GM23338 (cell line): ENCODE results near the gene CHAF1B. TPM values are rescaled to one million over a fixed set of nuclear protein-coding genes. Genes with fewer than 3 reads are reported as not detected.
A peak's percentile ranks its signal among the peaks of the same experiment; 100 is the strongest.

Source experiments
- ATAC-seq: fragments of 200-7000 bp; cut with Tn5 transposase; 3 replicates; pipeline ENCODE4 v1.9.1; 2020
- DNase-seq: peaks from one replicate; pipeline ENCODE4 v3.0.0-alpha.2; 2015; ENCODE audit warnings: low spot score
- H2AFZ ChIP-seq: fragments of 200-600 bp; sonication (generic); 2 replicates; pipeline ENCODE4 v1.8.0; 2016; ENCODE audit warnings: antibody characterized with exemption, mild to moderate bottlenecking, moderate library complexity
- H3F3A ChIP-seq: fragments of 200-600 bp; sonication (generic); replicated peaks from 2 replicates; pipeline ENCODE4 v1.8.0; 2017; ENCODE audit warnings: antibody characterized with exemption, mixed run types, low read depth
- H3K27ac ChIP-seq: fragments of 200-600 bp; sonication (generic); 2 replicates; pipeline ENCODE4 v1.6.1; 2016; ENCODE audit warnings: low read depth
- H3K27me3 ChIP-seq: fragments of 200-600 bp; sonication (generic); 2 replicates; pipeline ENCODE4 v1.8.0; 2016; ENCODE audit warnings: mild to moderate bottlenecking, mixed run types, moderate library complexity; ENCODE audit not compliant: insufficient read depth
- H3K36me3 ChIP-seq: fragments of 200-600 bp; sonication (generic); 2 replicates; pipeline ENCODE4 v1.8.0; 2016; ENCODE audit warnings: mild to moderate bottlenecking; ENCODE audit not compliant: insufficient read depth
- H3K4me1 ChIP-seq: fragments of 200-600 bp; sonication (generic); 2 replicates; pipeline ENCODE4 v1.8.0; 2016; ENCODE audit warnings: mild to moderate bottlenecking, moderate library complexity; ENCODE audit not compliant: insufficient read depth
- H3K4me2 ChIP-seq: fragments of 200-600 bp; sonication (generic); 2 replicates; pipeline ENCODE4 v1.7.1; 2017; ENCODE audit warnings: mixed run types
- H3K4me3 ChIP-seq: fragments of 200-600 bp; sonication (generic); 2 replicates; pipeline ENCODE4 v1.6.1; 2016; ENCODE audit warnings: mixed run types
- H3K79me2 ChIP-seq: fragments of 200-600 bp; sonication (generic); replicated peaks from 2 replicates; pipeline ENCODE4 v1.8.0; 2017; ENCODE audit warnings: mild to moderate bottlenecking; ENCODE audit not compliant: insufficient read depth
- H3K9me2 ChIP-seq: fragments of 200-600 bp; sonication (generic); 2 replicates; pipeline ENCODE4 v1.8.0; 2017; ENCODE audit not compliant: insufficient read depth
- H4K20me1 ChIP-seq: fragments of 200-600 bp; sonication (generic); replicated peaks from 2 replicates; pipeline ENCODE4 v1.8.0; 2017; ENCODE audit warnings: mild to moderate bottlenecking; ENCODE audit not compliant: insufficient read depth
- H3K27ac Mint-ChIP-seq: 2 replicates; pipeline ENCODE4 v1.8.0; 2020; ENCODE audit warnings: inconsistent platforms, mild to moderate bottlenecking, moderate library complexity, mixed read lengths
- H3K27me3 Mint-ChIP-seq: 3 replicates; pipeline ENCODE4 v1.8.0; 2022; ENCODE audit warnings: low read depth, mild to moderate bottlenecking, moderate library complexity, mixed read lengths, inconsistent platforms; ENCODE audit not compliant: insufficient read depth, poor library complexity
- H3K36me3 Mint-ChIP-seq: 3 replicates; pipeline ENCODE4 v1.8.0; 2021; ENCODE audit warnings: low read depth, mild to moderate bottlenecking, inconsistent platforms, moderate library complexity, mixed read lengths
- H3K4me1 Mint-ChIP-seq: 3 replicates; pipeline ENCODE4 v1.8.0; 2020; ENCODE audit warnings: mild to moderate bottlenecking, inconsistent platforms, mixed read lengths
- H3K4me3 Mint-ChIP-seq: 3 replicates; pipeline ENCODE4 v1.8.0; 2021; ENCODE audit warnings: moderate library complexity, mild to moderate bottlenecking, inconsistent platforms, mixed read lengths
- H3K9me3 Mint-ChIP-seq: 3 replicates; pipeline ENCODE4 v1.8.0; 2020; ENCODE audit warnings: moderate library complexity, mild to moderate bottlenecking, inconsistent platforms, mixed read lengths
- CREB1 ChIP-seq: fragments of 250-450 bp; sonication (Bioruptor Pico); IDR thresholded peaks from 2 replicates; pipeline ENCODE4 v1.5.0; 2020; ENCODE audit warnings: low read depth, mild to moderate bottlenecking, moderate library complexity
- EZH2 ChIP-seq: fragments of 200-600 bp; sonication (generic); IDR thresholded peaks from one replicate; pipeline ENCODE4 v1.8.0; 2017; ENCODE audit warnings: antibody characterized with exemption, mild to moderate bottlenecking, low read depth; ENCODE audit not compliant: unreplicated experiment
- EZH2phosphoT487 ChIP-seq: fragments of 200-600 bp; sonication (generic); IDR thresholded peaks from one replicate; pipeline ENCODE4 v1.8.1; 2018; ENCODE audit warnings: antibody characterized with exemption; ENCODE audit not compliant: unreplicated experiment
- NANOG ChIP-seq: IDR thresholded peaks from 2 replicates; pipeline ENCODE4 v1.6.1; 2016; ENCODE audit warnings: antibody characterized with exemption, borderline replicate concordance
- STAT1 ChIP-seq: IDR thresholded peaks from one replicate; pipeline ENCODE4 v1.6.1; 2016; ENCODE audit warnings: antibody characterized with exemption; ENCODE audit not compliant: unreplicated experiment
- ZNF331 ChIP-seq: fragments of 250-450 bp; sonication (Bioruptor Pico); IDR thresholded peaks from 2 replicates; pipeline ENCODE4 v1.5.0; 2020; ENCODE audit warnings: low read depth, mild to moderate bottlenecking, moderate library complexity
- polyA plus RNA-seq: library from polyadenylated mRNA; unstranded; fragments of >200 nt; fragmentation: Nextera tagmentation; extraction: Ambion mirVana; gene quantifications from 2 replicates; pipeline ENCODE4 v1.2.1, GENCODE V29; 2016
- total RNA-seq: library from RNA; depleted of rRNA; stranded (reverse); fragments of >200 nt; shearing (Covaris generic); gene quantifications from 2 replicates; pipeline ENCODE4 v1.2.3, GENCODE V29; 2014
- TF ChIP-seq, protein P1 (sequence below), 2 experiments: fragments of 200-600 bp in 1 of 2; sonication (generic) in 1 of 2; conservative IDR thresholded peaks; 2 replicates each; pipeline versions ENCODE4 v1.5.1 to v1.6.1; 2016 to 2017; ENCODE audit warnings: antibody characterized with exemption in 2 of 2, low read depth in 2 of 2, mild to moderate bottlenecking in 2 of 2, moderate library complexity in 1 of 2
- TF ChIP-seq, protein P2 (sequence below): IDR thresholded peaks from 2 replicates; pipeline ENCODE4 v1.6.1; 2016; ENCODE audit warnings: antibody characterized with exemption
- TF ChIP-seq, protein P3 (sequence below): fragments of 250-450 bp; sonication (Bioruptor Pico); IDR thresholded peaks from 2 replicates; pipeline ENCODE4 v1.5.0; 2020; ENCODE audit warnings: mild to moderate bottlenecking, moderate library complexity

The CHAF1B gene
- total and polyA plus RNA-seq, 2 experiments from 2014 or later = 7.9 to 13.1 TPM

DNA sequence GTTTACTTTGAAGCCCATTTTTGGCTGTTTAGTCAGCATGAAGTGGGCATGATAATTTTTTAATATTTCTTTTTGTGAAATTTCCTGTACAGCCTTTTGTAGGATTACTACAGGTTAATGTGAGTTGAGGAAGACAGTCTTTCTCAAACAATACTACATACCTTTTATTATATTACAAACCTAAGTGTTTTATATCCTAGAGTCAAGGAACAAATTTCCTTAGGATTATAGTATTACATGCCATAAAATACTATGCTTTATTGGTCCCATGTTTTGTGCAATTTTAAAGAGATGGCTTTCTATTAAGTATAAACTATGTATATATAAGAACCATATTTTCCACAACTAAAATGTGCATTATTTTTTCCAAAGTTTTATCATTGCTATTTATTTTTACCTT is 9.2 kb upstream of the CHAF1B start:
- Histone ChIP-seq H4K20me1 (0 out of 2 replicates have a peak, but pooled peaks cover 7% of the 10 kb centered on the region), H3K27me3 (no peaks in the 10 kb centered on the region), H3K4me1 (no peaks in the 10 kb centered on the region), H3K79me2 (no peaks in the 10 kb centered on the region), H3K4me2 (no peak overlapping the region), H3F3A (peaks cover 8% of the 10 kb centered on the region; the same call in 1 of the 2 replicates), H3K4me3 (no peak overlapping the region), H3K27ac (no peak overlapping the region), H3K9me2 (no peaks in the 10 kb centered on the region), H2AFZ (no peak overlapping the region), H3K36me3 (peaks cover 51% of the 10 kb centered on the region; the same call in 1 of the 2 replicates)
- ATAC-seq = no peak
- TF ChIP-seq CREB1 (no peak), STAT1 (no peak)
- Mint-ChIP-seq H3K27me3 (no peaks in the 10 kb centered on the region), H3K27ac (no peak overlapping the region), H3K4me3 (no peak overlapping the region), H3K4me1 (peaks cover 2% of the 10 kb centered on the region; the same call in 1 of the 3 replicates), H3K36me3 (peaks cover 40% of the 10 kb centered on the region), H3K9me3 (no peaks in the 10 kb centered on the region)
- DNase-seq = no peak

DNA sequence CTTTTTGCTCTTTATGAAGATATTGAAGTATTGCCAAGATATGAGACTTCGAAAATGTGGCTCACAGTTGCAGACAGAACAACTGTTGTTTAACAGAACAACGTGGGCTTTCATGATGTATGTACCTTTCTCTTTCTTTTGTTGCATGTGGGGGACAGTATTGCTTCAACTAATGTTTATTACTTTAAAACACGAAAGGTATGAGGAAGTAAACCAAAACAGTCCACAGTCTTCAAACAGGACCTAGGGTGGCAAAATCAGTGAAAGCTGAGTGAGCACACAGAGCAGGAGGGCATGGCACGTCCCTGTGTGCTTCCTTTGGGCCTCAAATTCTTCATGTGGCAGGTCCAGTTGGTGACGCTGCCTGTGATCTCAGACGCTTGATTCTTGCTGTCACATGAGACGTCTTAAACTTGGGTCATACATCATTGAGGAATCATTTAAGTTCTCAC is 7.8 kb upstream of the CHAF1B start:
- Histone ChIP-seq H3K4me3 (no peak overlapping the region), H3K27me3 (no peaks in the 10 kb centered on the region), H3K4me2 (no peak overlapping the region), H2AFZ (no peak overlapping the region), H4K20me1 (0 out of 2 replicates have a peak, but pooled peaks cover 3% of the 10 kb centered on the region), H3K27ac (peak overlapping the region; percentile 72), H3F3A (peaks cover 5% of the 10 kb centered on the region; the same call in 1 of the 2 replicates), H3K9me2 (peaks cover 4% of the 10 kb centered on the region), H3K4me1 (no peaks in the 10 kb centered on the region), H3K79me2 (no peaks in the 10 kb centered on the region), H3K36me3 (peaks cover 40% of the 10 kb centered on the region; the same call in 1 of the 2 replicates)
- Mint-ChIP-seq H3K36me3 (peaks cover 28% of the 10 kb centered on the region), H3K27me3 (no peaks in the 10 kb centered on the region), H3K9me3 (no peaks in the 10 kb centered on the region), H3K4me3 (no peak overlapping the region), H3K27ac (peak overlapping the region; percentile 28; the same call in 1 of the 2 replicates), H3K4me1 (peaks cover 2% of the 10 kb centered on the region; the same call in 1 of the 3 replicates)
- ATAC-seq = no peak
- no peak for DNase-seq
- TF ChIP-seq, protein P1, sequence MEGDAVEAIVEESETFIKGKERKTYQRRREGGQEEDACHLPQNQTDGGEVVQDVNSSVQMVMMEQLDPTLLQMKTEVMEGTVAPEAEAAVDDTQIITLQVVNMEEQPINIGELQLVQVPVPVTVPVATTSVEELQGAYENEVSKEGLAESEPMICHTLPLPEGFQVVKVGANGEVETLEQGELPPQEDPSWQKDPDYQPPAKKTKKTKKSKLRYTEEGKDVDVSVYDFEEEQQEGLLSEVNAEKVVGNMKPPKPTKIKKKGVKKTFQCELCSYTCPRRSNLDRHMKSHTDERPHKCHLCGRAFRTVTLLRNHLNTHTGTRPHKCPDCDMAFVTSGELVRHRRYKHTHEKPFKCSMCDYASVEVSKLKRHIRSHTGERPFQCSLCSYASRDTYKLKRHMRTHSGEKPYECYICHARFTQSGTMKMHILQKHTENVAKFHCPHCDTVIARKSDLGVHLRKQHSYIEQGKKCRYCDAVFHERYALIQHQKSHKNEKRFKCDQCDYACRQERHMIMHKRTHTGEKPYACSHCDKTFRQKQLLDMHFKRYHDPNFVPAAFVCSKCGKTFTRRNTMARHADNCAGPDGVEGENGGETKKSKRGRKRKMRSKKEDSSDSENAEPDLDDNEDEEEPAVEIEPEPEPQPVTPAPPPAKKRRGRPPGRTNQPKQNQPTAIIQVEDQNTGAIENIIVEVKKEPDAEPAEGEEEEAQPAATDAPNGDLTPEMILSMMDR (conservative IDR thresholded peaks at IDR 0.05; ENCODE audit: low read depth in 2 of 2) = no peak
- TF ChIP-seq STAT1 (no peak), CREB1 (no peak), ZNF331 (CRISPR knock-in tag) (no peak), NANOG (no peak), EZH2phosphoT487 (no peak), EZH2 (no peak)
- TF ChIP-seq, protein P2, sequence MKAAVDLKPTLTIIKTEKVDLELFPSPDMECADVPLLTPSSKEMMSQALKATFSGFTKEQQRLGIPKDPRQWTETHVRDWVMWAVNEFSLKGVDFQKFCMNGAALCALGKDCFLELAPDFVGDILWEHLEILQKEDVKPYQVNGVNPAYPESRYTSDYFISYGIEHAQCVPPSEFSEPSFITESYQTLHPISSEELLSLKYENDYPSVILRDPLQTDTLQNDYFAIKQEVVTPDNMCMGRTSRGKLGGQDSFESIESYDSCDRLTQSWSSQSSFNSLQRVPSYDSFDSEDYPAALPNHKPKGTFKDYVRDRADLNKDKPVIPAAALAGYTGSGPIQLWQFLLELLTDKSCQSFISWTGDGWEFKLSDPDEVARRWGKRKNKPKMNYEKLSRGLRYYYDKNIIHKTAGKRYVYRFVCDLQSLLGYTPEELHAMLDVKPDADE = no peak
- TF ChIP-seq, protein P3, sequence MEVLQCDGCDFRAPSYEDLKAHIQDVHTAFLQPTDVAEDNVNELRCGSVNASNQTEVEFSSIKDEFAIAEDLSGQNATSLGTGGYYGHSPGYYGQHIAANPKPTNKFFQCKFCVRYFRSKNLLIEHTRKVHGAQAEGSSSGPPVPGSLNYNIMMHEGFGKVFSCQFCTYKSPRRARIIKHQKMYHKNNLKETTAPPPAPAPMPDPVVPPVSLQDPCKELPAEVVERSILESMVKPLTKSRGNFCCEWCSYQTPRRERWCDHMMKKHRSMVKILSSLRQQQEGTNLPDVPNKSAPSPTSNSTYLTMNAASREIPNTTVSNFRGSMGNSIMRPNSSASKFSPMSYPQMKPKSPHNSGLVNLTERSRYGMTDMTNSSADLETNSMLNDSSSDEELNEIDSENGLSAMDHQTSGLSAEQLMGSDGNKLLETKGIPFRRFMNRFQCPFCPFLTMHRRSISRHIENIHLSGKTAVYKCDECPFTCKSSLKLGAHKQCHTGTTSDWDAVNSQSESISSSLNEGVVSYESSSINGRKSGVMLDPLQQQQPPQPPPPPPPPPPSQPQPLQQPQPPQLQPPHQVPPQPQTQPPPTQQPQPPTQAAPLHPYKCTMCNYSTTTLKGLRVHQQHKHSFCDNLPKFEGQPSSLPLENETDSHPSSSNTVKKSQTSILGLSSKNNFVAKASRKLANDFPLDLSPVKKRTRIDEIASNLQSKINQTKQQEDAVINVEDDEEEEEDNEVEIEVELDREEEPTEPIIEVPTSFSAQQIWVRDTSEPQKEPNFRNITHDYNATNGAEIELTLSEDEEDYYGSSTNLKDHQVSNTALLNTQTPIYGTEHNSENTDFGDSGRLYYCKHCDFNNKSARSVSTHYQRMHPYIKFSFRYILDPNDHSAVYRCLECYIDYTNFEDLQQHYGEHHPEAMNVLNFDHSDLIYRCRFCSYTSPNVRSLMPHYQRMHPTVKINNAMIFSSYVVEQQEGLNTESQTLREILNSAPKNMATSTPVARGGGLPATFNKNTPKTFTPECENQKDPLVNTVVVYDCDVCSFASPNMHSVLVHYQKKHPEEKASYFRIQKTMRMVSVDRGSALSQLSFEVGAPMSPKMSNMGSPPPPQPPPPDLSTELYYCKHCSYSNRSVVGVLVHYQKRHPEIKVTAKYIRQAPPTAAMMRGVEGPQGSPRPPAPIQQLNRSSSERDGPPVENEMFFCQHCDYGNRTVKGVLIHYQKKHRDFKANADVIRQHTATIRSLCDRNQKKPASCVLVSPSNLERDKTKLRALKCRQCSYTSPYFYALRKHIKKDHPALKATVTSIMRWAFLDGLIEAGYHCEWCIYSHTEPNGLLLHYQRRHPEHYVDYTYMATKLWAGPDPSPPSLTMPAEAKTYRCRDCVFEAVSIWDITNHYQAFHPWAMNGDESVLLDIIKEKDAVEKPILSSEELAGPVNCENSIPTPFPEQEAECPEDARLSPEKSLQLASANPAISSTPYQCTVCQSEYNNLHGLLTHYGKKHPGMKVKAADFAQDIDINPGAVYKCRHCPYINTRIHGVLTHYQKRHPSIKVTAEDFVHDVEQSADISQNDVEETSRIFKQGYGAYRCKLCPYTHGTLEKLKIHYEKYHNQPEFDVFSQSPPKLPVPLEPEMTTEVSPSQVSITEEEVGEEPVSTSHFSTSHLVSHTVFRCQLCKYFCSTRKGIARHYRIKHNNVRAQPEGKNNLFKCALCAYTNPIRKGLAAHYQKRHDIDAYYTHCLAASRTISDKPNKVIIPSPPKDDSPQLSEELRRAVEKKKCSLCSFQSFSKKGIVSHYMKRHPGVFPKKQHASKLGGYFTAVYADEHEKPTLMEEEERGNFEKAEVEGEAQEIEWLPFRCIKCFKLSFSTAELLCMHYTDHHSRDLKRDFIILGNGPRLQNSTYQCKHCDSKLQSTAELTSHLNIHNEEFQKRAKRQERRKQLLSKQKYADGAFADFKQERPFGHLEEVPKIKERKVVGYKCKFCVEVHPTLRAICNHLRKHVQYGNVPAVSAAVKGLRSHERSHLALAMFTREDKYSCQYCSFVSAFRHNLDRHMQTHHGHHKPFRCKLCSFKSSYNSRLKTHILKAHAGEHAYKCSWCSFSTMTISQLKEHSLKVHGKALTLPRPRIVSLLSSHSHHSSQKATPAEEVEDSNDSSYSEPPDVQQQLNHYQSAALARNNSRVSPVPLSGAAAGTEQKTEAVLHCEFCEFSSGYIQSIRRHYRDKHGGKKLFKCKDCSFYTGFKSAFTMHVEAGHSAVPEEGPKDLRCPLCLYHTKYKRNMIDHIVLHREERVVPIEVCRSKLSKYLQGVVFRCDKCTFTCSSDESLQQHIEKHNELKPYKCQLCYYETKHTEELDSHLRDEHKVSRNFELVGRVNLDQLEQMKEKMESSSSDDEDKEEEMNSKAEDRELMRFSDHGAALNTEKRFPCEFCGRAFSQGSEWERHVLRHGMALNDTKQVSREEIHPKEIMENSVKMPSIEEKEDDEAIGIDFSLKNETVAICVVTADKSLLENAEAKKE (CRISPR knock-in tag) = no peak
